ENCODE data around the gene RBM10.

GRCh38 chrX:47191806-47192401 lies 46.9 kb downstream of the RBM10 start:
- TF ChIP-seq CTCF (IDR thresholded peaks at IDR 0.05) (no peak), EZH2 (IDR thresholded peaks at IDR 0.05; ENCODE audit: borderline replicate concordance, insufficient read depth, low read depth, low read length, poor library complexity, severe bottlenecking) (no peak)
